Thyroid gland (tissue), 4 donors: ENCODE measurements around the gene BCAS1.

Experiments
- POLR2A ChIP-seq, 2 donors: fragments of 450-650 bp; IDR thresholded peaks; one replicate each; pipeline ENCODE4 v1.6.1; 2017; ENCODE audit warnings: antibody characterized with exemption in 2 of 2, mild to moderate bottlenecking in 2 of 2, moderate library complexity in 1 of 2
- TF ChIP-seq, protein P1 (sequence below), 6 experiments: fragments of 200-600 bp in 3 of 6; fragments of 450-650 bp in 3 of 6; sonication (generic) in 3 of 6; IDR thresholded peaks; one replicate each; pipeline ENCODE4 v1.5.1; 2016 to 2019; ENCODE audit warnings: antibody characterized with exemption in 6 of 6, mild to moderate bottlenecking in 2 of 6, inconsistent platforms in 1 of 6, moderate library complexity in 1 of 6

DNA sequence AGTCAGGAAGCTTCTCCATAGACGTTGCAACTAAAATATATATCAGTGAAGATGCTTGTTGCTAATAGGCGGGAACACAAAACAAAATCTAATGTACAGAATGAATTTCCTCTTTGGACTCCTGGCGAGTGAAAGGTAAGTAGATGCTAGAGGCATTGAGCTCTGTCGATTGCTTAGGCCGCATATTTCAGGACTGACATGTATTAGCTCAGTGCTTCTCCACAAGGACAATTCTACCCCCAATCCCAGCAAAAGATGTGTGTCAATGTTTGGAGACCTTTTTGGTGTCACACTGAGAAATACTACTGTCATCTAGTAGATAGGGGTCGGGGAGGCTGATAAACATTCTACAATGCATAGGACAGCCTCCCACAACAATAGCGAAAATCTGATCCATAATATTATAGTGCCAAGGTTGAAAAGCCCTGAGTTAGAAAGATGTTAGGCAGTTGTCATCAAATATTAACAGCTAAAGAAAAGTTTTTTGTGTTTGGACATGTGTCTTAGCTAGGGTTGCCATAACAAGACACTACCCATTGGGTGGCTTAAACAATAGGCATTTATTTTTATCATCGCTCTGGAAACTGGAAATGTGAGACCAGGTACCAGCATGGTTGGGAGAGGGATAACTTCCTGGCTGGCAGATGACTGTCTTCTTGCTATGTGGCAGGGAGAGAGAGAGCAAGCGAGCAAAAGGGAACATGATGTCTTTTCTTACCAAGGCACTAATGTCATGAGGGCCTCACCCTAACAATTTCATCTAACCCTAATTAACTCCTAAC is 48.0 kb upstream of the BCAS1 start:
- no peak for TF ChIP-seq POLR2A (IDR thresholded peaks at IDR 0.05)
- TF ChIP-seq, protein P1, sequence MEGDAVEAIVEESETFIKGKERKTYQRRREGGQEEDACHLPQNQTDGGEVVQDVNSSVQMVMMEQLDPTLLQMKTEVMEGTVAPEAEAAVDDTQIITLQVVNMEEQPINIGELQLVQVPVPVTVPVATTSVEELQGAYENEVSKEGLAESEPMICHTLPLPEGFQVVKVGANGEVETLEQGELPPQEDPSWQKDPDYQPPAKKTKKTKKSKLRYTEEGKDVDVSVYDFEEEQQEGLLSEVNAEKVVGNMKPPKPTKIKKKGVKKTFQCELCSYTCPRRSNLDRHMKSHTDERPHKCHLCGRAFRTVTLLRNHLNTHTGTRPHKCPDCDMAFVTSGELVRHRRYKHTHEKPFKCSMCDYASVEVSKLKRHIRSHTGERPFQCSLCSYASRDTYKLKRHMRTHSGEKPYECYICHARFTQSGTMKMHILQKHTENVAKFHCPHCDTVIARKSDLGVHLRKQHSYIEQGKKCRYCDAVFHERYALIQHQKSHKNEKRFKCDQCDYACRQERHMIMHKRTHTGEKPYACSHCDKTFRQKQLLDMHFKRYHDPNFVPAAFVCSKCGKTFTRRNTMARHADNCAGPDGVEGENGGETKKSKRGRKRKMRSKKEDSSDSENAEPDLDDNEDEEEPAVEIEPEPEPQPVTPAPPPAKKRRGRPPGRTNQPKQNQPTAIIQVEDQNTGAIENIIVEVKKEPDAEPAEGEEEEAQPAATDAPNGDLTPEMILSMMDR (IDR thresholded peaks at IDR 0.05), result no peak
